Subcutaneous adipose tissue (tissue), 4 donors: ENCODE measurements around the gene LCN1. TPM values are rescaled to one million over a fixed set of nuclear protein-coding genes. Genes with fewer than 3 reads are reported as not detected.

ENCODE experiments used
- total RNA-seq, 4 donors: library from RNA; depleted of rRNA; stranded (reverse); fragments of >200 nt; gene quantifications; one replicate each; pipeline ENCODE4 v1.1.0, GENCODE V29; 2016
- TF ChIP-seq, protein P1 (sequence below): fragments of 450-650 bp; IDR thresholded peaks from one replicate; pipeline ENCODE4 v1.5.1; 2016; ENCODE audit warnings: low read depth, mild to moderate bottlenecking, control low read depth, antibody characterized with exemption, moderate library complexity

The LCN1 gene
- total RNA-seq, 4 donors from 2014 or later: not detected

- TF ChIP-seq, protein P1, sequence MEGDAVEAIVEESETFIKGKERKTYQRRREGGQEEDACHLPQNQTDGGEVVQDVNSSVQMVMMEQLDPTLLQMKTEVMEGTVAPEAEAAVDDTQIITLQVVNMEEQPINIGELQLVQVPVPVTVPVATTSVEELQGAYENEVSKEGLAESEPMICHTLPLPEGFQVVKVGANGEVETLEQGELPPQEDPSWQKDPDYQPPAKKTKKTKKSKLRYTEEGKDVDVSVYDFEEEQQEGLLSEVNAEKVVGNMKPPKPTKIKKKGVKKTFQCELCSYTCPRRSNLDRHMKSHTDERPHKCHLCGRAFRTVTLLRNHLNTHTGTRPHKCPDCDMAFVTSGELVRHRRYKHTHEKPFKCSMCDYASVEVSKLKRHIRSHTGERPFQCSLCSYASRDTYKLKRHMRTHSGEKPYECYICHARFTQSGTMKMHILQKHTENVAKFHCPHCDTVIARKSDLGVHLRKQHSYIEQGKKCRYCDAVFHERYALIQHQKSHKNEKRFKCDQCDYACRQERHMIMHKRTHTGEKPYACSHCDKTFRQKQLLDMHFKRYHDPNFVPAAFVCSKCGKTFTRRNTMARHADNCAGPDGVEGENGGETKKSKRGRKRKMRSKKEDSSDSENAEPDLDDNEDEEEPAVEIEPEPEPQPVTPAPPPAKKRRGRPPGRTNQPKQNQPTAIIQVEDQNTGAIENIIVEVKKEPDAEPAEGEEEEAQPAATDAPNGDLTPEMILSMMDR: no peak
Measured at GRCh38 chr9:135565636-135566035, 44.4 kb downstream of the LCN1 start.

DNA sequence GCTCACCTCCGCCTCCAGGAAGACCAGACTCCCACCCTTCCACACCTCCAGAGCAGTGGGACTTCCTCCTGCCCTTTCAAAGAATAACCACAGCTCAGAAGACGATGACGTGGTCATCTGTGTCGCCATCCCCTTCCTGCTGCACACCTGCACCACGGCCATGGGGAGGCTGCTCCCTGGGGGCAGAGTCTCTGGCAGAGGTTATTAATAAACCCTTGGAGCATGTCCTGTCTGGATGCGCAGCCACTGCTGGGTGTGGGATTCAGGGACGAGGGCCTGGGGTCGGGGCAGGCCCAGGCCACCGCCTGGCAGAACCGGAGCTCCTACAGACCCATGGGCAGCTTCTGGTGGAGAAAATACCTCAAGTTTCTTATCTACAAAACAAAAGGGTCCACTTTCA lies 45.3 kb downstream of the LCN1 start:
- TF ChIP-seq, protein P1: no peak

- TF ChIP-seq, protein P1: no peak
Measured at GRCh38 chr9:135567311-135567710, 46.1 kb downstream of the LCN1 start.

GRCh38 chr9:135568026-135568425 lies 46.8 kb downstream of the LCN1 start:
- TF ChIP-seq, protein P1: no peak

- TF ChIP-seq, protein P1: no peak
Measured at GRCh38 chr9:135570456-135570855, 49.2 kb downstream of the LCN1 start.

DNA sequence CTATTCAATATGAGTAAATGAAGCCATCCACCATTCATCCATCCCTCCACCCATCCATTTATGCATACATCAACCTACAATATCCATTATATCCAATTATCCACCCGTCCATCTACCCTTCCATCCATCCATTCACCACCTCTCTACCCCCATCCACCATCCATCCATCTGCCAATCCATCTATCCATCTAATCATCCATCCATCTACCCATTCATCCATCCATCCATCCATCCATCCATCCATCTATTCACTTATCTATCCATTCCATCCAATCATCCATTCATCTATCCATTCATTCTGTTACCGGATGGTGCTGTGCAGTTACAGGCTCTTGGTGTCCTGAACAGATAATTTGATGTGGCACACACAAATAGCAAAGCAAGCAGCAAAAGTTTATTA lies 51.0 kb downstream of the LCN1 start:
- TF ChIP-seq, protein P1: no peak

DNA sequence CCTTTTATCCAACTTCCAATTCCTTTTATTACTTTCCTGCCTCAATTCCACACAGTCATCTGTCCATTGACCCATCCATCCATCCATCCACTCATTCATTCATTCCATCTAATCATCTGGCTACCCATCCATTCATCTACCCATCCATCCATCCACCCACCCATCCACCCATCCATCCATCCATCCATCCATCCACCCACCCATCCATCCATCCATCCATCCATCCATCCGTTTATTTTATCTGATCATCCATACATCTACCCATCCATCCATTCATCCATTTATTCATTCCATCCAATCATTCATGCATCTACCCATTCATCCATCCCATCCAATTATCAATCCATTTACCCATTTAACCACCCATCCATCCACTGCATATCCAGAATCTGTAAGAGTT lies 51.9 kb downstream of the LCN1 start:
- TF ChIP-seq, protein P1: no peak
